Activated B cell treated with CpG ODN at 0.5 μM for 24 hours (primary cell): ENCODE measurements around the gene AOC1. TPM values are rescaled to one million over a fixed set of nuclear protein-coding genes. Genes with fewer than 3 reads are reported as not detected.

Source experiments
- ATAC-seq: fragments of 200-7000 bp; cut with Tn5 transposase; one replicate; pipeline ENCODE4 v1.10.0; 2021; ENCODE audit warnings: low read depth, mild to moderate bottlenecking, moderate library complexity
- CTCF ChIA-PET: fragments of 350-600 bp; sonication (Branson Sonifier 250); formaldehyde crosslinking; loops from one replicate; lab custom pipeline; 2021; ENCODE audit warnings: antibody characterized with exemption; lab: Charles Lee
- POLR2A ChIA-PET: fragments of 350-600 bp; sonication (Branson Sonifier 250); formaldehyde crosslinking; loops from one replicate; lab custom pipeline; 2021; ENCODE audit warnings: antibody characterized with exemption; lab: Charles Lee
- DNase-seq: peaks from one replicate; pipeline ENCODE4 v3.0.0; 2022
- H3K27ac Mint-ChIP-seq: one replicate; pipeline ENCODE4 v1.8.0; 2020; ENCODE audit warnings: mixed read lengths
- H3K27me3 Mint-ChIP-seq: one replicate; pipeline ENCODE4 v1.8.0; 2021; ENCODE audit warnings: mixed read lengths
- H3K36me3 Mint-ChIP-seq: one replicate; pipeline ENCODE4 v1.8.0; 2021; ENCODE audit warnings: low read depth, mixed read lengths
- H3K4me1 Mint-ChIP-seq: one replicate; pipeline ENCODE4 v1.8.0; 2021; ENCODE audit warnings: mixed read lengths
- H3K4me3 Mint-ChIP-seq: one replicate; pipeline ENCODE4 v1.8.0; 2020; ENCODE audit warnings: mild to moderate bottlenecking, mixed read lengths
- H3K9me3 Mint-ChIP-seq: one replicate; pipeline ENCODE4 v1.8.0; 2020; ENCODE audit warnings: mixed read lengths
- intact Hi-C: fragments of 100-400 bp; cut with micrococcal nuclease; formaldehyde crosslinking; loops from one replicate; pipeline ENCODE4 v1.15.1; 2024
- total RNA-seq: library from RNA; stranded (reverse); gene quantifications from 2 replicates; pipeline ENCODE4 v1.2.3, GENCODE V29; 2022
- TF ChIP-seq, protein P1 (sequence below): fragments of 200-600 bp; IDR thresholded peaks from one replicate; pipeline ENCODE4 v1.8.0; 2022; ENCODE audit warnings: antibody characterized with exemption, mild to moderate bottlenecking

AOC1 gene
- total RNA-seq, 1 donor from 2014 or later, result not detected

DNA sequence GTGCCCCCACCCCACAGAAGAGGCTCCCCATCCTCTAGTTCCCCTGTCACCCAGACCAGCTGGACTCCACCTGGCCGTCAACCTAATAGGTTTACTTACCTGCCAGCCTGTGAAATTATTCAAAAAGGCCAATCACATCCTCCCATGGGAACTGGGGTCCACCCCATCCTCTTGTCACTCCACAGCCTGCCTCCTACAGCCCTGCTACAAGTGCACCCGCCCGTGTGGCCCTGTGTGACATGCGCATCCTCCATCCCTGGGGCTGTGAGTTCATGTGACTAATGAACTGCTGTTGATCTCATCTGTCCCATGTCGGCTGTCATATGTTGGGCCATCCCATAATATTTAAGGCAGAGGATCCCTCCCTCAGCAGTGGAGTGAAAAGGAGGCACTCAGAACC lies 39.4 kb downstream of the AOC1 start:
- peaks cover 7% of the 10 kb centered on the region for H3K9me3 Mint-ChIP-seq
- intact Hi-C loops, result no loop called here
- CTCF ChIA-PET, result no interaction called here
- TF ChIP-seq, protein P1, sequence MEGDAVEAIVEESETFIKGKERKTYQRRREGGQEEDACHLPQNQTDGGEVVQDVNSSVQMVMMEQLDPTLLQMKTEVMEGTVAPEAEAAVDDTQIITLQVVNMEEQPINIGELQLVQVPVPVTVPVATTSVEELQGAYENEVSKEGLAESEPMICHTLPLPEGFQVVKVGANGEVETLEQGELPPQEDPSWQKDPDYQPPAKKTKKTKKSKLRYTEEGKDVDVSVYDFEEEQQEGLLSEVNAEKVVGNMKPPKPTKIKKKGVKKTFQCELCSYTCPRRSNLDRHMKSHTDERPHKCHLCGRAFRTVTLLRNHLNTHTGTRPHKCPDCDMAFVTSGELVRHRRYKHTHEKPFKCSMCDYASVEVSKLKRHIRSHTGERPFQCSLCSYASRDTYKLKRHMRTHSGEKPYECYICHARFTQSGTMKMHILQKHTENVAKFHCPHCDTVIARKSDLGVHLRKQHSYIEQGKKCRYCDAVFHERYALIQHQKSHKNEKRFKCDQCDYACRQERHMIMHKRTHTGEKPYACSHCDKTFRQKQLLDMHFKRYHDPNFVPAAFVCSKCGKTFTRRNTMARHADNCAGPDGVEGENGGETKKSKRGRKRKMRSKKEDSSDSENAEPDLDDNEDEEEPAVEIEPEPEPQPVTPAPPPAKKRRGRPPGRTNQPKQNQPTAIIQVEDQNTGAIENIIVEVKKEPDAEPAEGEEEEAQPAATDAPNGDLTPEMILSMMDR, result no peak
- POLR2A ChIA-PET, result no interaction called here
- H3K4me3 Mint-ChIP-seq, result no peak overlapping the region
- peak; percentile 34 for ATAC-seq
- H3K4me1 Mint-ChIP-seq, result peaks cover 17% of the 10 kb centered on the region
- H3K36me3 Mint-ChIP-seq, result no peaks in the 10 kb centered on the region
- H3K27me3 Mint-ChIP-seq, result peaks cover 1% of the 10 kb centered on the region
- DNase-seq, result no peak
- no peak overlapping the region for H3K27ac Mint-ChIP-seq

DNA sequence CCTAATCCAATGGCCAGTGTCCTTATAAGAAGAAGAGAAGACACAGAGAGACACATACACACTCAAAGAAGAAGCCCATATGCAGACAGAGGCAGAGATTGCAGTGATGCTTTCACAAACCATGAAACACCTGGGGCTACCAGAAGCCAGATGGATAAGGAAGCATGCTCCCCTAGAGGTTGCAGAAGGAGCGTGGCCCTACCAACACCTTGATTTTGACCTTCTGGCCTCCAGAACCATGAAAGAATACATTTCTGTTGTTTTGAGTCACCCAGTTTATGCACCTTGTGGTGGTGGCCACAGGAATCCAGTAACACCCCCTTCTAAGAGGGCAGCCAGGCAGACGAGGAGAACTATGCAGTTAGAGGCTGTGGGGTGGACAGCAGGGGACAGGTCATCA lies 43.5 kb downstream of the AOC1 start:
- TF ChIP-seq, protein P1, result no peak
- POLR2A ChIA-PET, result no interaction called here
- CTCF ChIA-PET, result no interaction called here
- Mint-ChIP-seq H3K4me1 (peaks cover 36% of the 10 kb centered on the region), H3K9me3 (peaks cover 7% of the 10 kb centered on the region), H3K36me3 (no peaks in the 10 kb centered on the region), H3K27me3 (peaks cover 23% of the 10 kb centered on the region), H3K27ac (no peak overlapping the region), H3K4me3 (no peak overlapping the region)
- ATAC-seq, result no peak
- no peak for DNase-seq
- intact Hi-C loops, result loop anchor here (5.0 kb wide), 1 partner anchor 411 kb away; no protein-coding TSS in a partner anchor

DNA sequence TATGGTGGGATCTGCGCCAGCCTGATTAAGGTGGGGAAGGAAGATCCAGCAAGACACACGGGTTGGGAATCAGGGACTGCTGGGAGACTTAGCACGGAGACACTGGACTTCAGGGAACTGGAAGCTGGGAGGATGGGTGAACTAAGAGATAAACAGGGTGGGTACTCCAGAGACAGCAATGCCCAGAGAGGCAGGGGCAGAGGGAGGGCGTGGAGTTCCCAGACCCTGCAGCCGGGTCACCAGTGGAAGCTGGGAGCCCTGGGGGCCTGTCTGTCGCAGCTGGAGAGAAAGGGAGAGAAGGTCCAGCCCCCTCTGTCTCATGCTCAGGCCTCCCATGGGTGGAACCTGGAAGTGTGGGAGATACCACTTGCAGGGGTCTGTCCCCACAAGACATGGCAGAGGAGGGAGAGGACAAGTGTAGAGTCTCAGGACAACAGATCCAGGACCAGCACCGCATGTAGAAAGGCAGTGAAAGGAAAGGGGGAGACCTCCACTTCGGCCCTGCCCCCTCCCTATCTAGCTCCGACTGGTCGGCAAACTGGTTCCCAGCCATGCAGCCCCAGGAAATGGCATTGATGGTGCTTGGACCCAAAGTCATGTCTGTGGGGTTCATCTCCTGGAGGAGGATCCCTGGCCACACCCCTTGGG lies 44.4 kb downstream of the AOC1 start:
- intact Hi-C loops, result loop anchor here (5.0 kb wide), 1 partner anchor 411 kb away; no protein-coding TSS in a partner anchor
- POLR2A ChIA-PET, result no interaction called here
- H3K4me1 Mint-ChIP-seq, result peaks cover 34% of the 10 kb centered on the region
- H3K36me3 Mint-ChIP-seq, result no peaks in the 10 kb centered on the region
- H3K4me3 Mint-ChIP-seq, result no peak overlapping the region
- no peak for DNase-seq
- TF ChIP-seq, protein P1, result no peak
- peaks cover 26% of the 10 kb centered on the region for H3K27me3 Mint-ChIP-seq
- CTCF ChIA-PET, result interaction anchor here (5.5 kb wide), 1 partner anchor 214 kb away, joined by 43 read pairs; no protein-coding TSS in a partner anchor
- ATAC-seq, result no peak
- H3K27ac Mint-ChIP-seq, result no peak overlapping the region
- peaks cover 7% of the 10 kb centered on the region for H3K9me3 Mint-ChIP-seq

DNA sequence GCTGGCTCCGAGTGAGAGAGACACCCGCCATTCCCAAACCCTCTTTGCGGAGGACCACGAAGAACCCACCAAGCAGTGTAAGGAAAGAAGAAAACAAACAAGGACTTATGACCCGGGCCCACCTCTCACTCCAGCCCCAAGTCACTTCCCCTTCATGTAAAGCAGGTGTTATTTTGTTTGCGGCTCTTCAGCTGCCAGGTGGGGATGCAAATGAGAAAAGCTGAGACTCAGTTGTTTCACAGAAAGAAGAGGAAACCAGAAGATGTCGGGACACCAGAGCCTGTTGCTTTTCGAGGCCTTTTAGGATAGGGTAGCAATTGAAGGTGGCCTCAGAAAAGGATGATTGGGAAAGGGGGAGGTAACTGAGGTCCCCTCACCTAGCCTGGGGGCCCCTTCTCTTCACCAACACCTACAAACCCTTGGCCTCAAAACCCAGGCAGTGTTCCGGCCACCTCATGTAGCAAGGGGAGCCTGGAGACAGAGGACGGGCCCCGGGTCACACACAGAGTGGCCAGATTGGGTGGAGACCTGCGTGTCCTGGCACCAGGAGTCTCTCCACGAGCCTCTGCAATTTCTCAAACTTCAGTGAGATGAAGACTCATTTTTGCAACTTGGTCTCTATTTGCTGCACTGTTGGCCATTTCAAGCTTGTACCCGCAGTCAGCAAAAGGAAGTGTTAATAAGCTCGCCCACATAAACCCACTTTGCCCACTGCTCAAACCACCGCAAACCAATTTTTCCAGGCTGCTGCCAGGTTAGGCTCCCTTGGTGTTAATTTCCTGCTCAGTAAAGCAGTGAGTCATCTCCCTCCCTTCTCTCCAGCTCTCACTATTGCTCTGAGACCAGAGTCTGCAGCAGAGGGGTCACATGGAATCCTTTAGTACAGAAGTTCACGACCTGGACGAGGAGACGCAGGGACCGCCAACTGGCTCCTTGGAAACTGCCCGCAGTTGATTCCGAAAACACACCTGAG lies 45.5 kb downstream of the AOC1 start:
- ATAC-seq (peak; percentile 43), DNase-seq (no peak)
- Mint-ChIP-seq H3K27ac (no peak overlapping the region), H3K4me1 (peaks cover 33% of the 10 kb centered on the region), H3K9me3 (peaks cover 7% of the 10 kb centered on the region), H3K4me3 (peak overlapping the region; percentile 24), H3K36me3 (no peaks in the 10 kb centered on the region), H3K27me3 (peaks cover 33% of the 10 kb centered on the region)
- TF ChIP-seq, protein P1, result no peak
- intact Hi-C loops, result loop anchor here (1.0 to 5.0 kb wide), 5 partner anchors 91 to 410 kb away; no protein-coding TSS in a partner anchor
- ChIA-PET POLR2A (interaction anchor here (0.6 kb wide), 1 partner anchor 1823 kb away, joined by 3 read pairs; no protein-coding TSS in a partner anchor), CTCF (interaction anchor here (0.7 to 5.5 kb wide), 14 partner anchors 9 to 213 kb away, joined by 3 to 43 read pairs (median 3); no protein-coding TSS in a partner anchor)
